Measurements from ENCODE around the gene RGS5.

- TF ChIP-seq, protein P1, sequence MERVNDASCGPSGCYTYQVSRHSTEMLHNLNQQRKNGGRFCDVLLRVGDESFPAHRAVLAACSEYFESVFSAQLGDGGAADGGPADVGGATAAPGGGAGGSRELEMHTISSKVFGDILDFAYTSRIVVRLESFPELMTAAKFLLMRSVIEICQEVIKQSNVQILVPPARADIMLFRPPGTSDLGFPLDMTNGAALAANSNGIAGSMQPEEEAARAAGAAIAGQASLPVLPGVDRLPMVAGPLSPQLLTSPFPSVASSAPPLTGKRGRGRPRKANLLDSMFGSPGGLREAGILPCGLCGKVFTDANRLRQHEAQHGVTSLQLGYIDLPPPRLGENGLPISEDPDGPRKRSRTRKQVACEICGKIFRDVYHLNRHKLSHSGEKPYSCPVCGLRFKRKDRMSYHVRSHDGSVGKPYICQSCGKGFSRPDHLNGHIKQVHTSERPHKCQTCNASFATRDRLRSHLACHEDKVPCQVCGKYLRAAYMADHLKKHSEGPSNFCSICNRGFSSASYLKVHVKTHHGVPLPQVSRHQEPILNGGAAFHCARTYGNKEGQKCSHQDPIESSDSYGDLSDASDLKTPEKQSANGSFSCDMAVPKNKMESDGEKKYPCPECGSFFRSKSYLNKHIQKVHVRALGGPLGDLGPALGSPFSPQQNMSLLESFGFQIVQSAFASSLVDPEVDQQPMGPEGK (CRISPR knock-in tag; IDR thresholded peaks at IDR 0.05; ENCODE audit: borderline replicate concordance) = no peak
- no peak for TF ChIP-seq ESRRG (CRISPR knock-in tag; IDR thresholded peaks at IDR 0.05)
- TF ChIP-seq ARNTL (CRISPR knock-in tag; IDR thresholded peaks at IDR 0.05; ENCODE audit: borderline replicate concordance, low read depth) = no peak
- TF ChIP-seq, protein P2, sequence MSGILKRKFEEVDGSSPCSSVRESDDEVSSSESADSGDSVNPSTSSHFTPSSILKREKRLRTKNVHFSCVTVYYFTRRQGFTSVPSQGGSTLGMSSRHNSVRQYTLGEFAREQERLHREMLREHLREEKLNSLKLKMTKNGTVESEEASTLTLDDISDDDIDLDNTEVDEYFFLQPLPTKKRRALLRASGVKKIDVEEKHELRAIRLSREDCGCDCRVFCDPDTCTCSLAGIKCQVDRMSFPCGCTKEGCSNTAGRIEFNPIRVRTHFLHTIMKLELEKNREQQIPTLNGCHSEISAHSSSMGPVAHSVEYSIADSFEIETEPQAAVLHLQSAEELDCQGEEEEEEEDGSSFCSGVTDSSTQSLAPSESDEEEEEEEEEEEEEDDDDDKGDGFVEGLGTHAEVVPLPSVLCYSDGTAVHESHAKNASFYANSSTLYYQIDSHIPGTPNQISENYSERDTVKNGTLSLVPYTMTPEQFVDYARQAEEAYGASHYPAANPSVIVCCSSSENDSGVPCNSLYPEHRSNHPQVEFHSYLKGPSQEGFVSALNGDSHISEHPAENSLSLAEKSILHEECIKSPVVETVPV (CRISPR knock-in tag; IDR thresholded peaks at IDR 0.05) = no peak
- no peak for TF ChIP-seq CREB5 (CRISPR knock-in tag; IDR thresholded peaks at IDR 0.05; ENCODE audit: low read depth)
- no peak for TF ChIP-seq CSDC2 (CRISPR knock-in tag; IDR thresholded peaks at IDR 0.05)
- no peak for TF ChIP-seq SNAI2 (CRISPR knock-in tag; IDR thresholded peaks at IDR 0.05)
- TF ChIP-seq ZNF565 (CRISPR knock-in tag; conservative IDR thresholded peaks at IDR 0.05; ENCODE audit: low read depth) = no peak
- TF ChIP-seq, protein P3, sequence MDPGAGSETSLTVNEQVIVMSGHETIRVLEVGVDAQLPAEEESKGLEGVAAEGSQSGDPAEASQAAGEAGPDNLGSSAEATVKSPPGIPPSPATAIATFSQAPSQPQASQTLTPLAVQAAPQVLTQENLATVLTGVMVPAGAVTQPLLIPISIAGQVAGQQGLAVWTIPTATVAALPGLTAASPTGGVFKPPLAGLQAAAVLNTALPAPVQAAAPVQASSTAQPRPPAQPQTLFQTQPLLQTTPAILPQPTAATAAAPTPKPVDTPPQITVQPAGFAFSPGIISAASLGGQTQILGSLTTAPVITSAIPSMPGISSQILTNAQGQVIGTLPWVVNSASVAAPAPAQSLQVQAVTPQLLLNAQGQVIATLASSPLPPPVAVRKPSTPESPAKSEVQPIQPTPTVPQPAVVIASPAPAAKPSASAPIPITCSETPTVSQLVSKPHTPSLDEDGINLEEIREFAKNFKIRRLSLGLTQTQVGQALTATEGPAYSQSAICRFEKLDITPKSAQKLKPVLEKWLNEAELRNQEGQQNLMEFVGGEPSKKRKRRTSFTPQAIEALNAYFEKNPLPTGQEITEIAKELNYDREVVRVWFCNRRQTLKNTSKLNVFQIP (CRISPR knock-in tag; IDR thresholded peaks at IDR 0.05; ENCODE audit: borderline replicate concordance, low read depth) = no peak
- no peak for TF ChIP-seq RARB (CRISPR knock-in tag; IDR thresholded peaks at IDR 0.05)
- TF ChIP-seq ZC3H10 (CRISPR knock-in tag; IDR thresholded peaks at IDR 0.05) = no peak
- no peak for TF ChIP-seq ZFP3 (CRISPR knock-in tag; IDR thresholded peaks at IDR 0.05)
- TF ChIP-seq PPARA (CRISPR knock-in tag; IDR thresholded peaks at IDR 0.05; ENCODE audit: borderline replicate concordance) = no peak
Observed at GRCh38 chr1:163161337-163161736, 41.4 kb downstream of the RGS5 start.

All from SK-N-SH treated with all-trans-retinoic acid at 6 μM for 48 hours (cell line).